ENCODE data around the gene GLIS1.

- TF ChIP-seq CTCF (IDR thresholded peaks at IDR 0.05) (no peak), POLR2A (IDR thresholded peaks at IDR 0.05) (no peak)
Measured at GRCh38 chr1:53725238-53725689, 13.7 kb downstream of the GLIS1 start.

Measured in vagina (tissue), 2 donors.